Stimulated activated CD8-positive, alpha-beta memory T cell treated with anti-CD3 and anti-CD28 coated beads, Interleukin-7, amount 100 ng/mL, for 24 hours (primary cell): ENCODE results near the gene RRBP1.

ENCODE experiments used
- DNase-seq: peaks from one replicate; pipeline ENCODE4 v3.0.0-alpha.2; 2020; ENCODE audit warnings: low read depth

The RRBP1 gene

DNA sequence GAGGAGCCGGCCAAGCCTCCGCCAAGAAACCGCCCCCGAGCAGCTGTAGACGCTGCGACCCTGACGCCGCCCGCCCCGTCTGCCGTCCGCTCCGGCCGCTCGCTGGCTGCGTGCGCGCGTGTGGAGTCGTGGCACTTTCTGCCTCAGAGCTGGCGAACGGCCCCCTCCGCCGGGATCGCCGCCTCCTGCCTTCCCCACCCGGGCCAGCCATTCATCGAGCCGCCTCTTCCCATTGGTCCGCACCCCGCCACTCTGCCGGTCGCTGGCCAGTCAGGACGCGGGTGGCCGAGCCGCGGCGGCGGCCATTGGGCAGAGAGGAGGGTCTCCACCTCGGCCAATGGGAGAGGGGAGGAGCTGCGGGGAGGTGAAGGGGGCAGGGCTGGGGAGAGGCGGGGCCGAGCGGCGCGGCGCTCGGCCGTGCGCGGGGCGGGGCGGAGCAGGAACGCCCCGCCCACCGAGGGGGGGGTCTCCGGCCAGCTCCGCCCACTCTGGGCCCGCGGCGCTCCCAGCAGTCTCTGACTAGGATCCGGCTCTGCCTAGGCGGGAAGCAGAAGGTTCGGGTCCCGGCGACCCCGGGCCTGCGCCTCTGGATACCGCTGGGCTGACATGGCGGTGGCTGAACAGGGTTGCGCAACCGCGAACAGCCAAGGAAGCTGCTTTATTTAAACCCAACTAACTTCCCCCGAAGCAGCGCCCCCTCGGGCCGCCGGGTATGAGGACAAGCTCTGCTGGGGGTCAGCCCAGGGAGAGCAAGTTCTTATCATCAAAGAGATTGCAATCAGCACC lies at the start of gene RRBP1:
Gene RRBP1, minus strand, starts transcription at position 140 of the 786 bp plus-strand sequence. CDS start 21,735 bp downstream, outside the sequence.
- peak; percentile 83 for DNase-seq

DNA sequence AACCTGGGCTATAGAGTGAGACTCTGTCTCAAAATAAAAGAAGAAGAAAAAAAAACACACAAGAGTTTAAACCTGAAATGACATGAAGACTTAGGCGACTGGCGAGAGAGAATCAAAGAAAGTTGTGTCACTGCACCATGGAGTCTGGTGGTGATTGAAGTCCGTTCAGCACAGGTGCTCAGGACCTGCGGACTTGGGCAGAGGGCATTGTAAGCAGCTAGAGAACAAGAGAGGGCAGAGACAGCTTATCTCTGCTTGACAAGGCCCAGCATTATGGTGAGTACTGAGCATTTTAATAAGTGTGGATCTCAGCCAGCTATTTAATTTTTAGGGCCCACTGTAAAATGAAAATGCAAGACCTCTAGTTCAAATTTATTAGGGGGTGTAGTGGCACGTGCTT lies 49.2 kb upstream of the RRBP1 start:
- DNase-seq: no peak

- no peak for DNase-seq
Measured at GRCh38 chr20:17730071-17730470, 48.0 kb upstream of the RRBP1 start.

- no peak for DNase-seq
Measured at GRCh38 chr20:17728074-17728473, 46.0 kb upstream of the RRBP1 start.

DNA sequence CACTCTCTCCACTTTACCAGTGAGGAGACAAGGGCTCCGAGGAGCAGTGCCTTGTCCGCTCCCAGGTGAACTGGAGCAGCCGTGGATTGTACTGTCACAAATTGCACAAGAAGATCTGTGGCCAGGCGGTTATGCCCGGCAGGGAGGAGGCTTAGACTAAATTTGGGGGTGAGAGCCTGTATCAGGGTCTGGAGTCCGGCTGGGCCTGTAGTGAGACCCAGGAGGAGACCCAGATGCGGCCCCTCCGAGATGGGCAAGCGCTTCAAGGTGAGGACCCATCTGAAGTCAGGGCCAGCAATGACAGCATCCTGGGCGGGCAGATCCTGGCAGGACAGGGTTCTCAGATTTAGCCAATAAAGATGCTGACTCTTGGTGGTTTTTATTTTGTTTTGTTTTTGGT lies 45.3 kb upstream of the RRBP1 start:
- DNase-seq: no peak

DNA sequence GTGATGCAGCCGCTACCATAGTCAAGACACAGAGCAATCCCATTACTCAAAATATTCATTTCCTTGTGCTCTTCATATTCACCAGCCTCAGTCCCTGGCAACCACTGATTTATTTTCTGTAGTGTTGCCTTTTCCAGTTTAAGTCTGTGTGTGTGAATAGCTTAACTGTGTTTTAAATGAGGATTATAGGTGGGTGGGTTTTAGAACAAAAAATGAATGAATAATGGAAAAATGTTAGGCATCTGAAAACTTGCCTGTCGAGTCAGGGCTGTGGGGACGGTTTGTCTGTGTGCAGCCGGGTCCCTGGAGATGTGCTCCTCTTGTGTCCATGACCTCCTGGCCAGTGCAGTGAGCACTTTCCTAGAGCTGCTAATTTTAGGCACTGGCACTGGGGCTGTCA lies 44.9 kb upstream of the RRBP1 start:
- no peak for DNase-seq

- DNase-seq: no peak
Measured at GRCh38 chr20:17725094-17725835, 43.2 kb upstream of the RRBP1 start.

DNA sequence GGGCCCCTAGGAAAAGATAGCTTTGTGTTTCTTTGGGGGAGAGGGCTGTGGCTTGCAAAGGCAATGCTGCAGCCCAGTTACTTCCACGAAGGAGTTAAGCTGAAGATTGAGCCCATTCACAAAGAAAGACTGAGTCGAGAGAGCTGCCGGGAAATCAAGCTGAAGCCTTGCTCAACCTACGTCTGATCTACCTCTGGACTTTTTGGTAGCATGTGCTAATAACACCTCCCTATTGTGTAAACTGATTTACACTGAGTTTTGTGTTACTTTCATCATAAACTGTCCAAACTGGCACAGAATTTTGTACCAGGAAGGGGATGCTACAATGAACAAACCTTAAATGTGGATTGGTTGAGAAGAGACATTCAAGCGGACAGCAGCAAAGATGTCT lies 41.3 kb upstream of the RRBP1 start:
- no peak for DNase-seq

DNA sequence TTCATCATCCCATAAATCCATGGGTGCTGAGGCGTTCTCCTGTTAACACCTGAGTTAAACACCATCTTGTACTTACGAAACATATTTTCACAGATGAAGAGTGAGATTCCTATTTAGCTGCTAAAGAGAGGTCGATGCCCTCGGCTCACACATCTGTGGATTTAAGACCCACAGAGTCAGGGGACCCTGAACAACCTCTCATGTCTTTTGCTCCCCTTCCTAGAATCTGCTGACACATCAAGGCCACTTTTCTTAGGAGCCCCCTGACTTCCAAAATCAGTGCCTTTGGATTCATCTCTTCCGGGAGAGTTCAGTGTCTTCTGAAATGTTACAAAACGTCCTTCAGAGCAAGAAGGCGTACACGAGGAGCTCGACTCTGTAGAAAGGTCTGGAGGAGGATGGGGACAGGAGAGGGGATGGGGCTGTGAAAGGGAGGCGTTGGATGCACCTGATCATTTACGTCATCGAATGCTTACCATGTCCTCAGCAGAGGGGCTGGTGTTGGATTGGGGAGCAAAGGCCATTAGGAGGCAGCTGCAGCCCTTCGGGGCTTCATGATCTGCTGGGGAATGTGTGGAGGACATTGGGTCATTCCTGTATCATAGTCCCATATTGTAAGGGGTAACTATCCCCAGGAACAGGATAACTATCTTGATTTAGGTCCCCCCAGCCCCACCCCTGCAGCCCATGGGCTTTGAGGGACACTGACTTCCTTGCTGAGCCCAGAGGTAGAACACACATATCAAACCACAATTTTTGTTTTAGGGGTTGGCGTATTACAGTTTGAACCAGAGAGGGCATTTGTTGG lies 40.7 kb upstream of the RRBP1 start:
- DNase-seq: no peak

GRCh38 chr20:17721802-17722486 lies 39.9 kb upstream of the RRBP1 start:
- DNase-seq: no peak

DNA sequence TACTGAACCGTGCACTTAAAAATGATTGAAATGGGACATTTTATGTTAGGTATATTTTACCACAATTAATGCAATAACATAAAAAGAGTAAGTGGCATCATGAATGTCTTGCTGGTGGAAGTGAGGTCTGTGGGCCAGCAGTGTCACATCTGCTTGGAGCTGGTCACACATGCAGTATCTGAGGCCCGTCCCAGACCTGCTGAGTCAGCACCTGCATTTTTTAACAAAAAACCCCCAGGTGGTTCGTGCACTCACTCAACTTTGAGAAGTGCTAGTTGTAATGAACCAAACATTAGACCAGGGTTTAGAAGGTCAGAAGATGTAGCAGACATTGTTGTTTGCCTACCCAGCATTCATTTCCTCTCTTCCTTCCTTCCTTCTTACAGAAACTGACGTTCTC lies 38.7 kb upstream of the RRBP1 start:
- no peak for DNase-seq

DNA sequence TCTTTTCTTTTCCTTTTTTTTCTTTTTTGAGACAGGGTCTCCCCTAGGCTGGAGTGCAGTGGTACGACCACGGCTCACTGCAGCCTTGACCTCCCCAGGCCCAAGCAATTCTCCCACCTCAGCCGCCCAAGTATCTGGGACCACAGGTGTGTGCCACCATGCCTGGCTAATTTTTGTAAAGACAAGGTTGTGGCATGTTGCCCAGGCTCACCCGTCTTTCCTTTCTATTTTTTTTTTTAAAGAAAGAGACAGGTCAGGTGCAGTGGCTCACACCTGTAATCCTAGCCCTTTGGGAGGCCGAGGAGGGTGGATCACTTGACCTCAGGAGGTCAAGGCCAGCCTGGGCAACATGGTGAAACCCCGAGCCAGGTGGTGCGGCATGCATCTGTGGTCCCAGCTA lies 34.3 kb upstream of the RRBP1 start:
- no peak for DNase-seq

DNA sequence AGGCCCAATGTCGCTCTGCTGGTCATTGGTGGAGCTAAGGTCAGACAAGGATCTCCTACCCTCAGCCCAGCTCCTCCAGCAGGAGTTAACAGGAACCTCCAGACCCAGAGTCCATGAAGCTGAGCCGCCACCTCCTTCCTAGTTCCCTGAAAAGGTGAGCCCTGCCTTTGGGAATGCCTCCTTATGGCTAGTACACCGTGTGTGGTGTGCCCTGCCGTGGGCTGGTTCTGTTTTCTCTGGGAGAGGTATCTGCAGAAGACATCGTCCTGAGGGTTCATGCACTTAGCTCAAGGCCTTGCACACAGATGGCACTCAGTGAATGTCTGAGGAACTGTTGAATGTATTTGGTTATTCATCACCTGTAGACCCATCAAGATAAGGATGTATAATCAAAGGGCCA lies 33.0 kb upstream of the RRBP1 start:
- no peak for DNase-seq

- DNase-seq: no peak
Measured at GRCh38 chr20:17714597-17714996, 32.6 kb upstream of the RRBP1 start.

DNA sequence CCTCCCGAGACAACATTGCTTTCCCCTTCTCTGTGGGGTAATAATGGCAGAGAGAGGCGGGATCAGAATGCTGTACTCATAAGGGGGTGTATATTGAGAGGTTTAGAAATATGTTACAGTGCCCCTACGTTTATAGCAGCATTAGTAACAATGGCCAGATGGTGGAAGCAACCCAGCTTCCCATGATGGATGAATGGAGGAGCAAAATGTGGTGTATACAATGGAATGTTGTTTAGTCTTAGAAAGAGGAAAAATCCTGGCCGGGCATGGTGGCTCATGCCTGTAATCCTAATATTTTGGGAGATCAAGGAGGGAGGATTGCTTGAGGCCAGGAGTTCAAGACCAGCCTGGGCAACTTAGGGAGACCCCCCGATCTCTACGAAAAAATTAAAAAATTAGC lies 30.7 kb upstream of the RRBP1 start:
- no peak for DNase-seq

- no peak for DNase-seq
Measured at GRCh38 chr20:17712201-17712600, 30.2 kb upstream of the RRBP1 start.

- DNase-seq: no peak
Measured at GRCh38 chr20:17711267-17711627, 29.2 kb upstream of the RRBP1 start.

- DNase-seq: no peak
Measured at GRCh38 chr20:17710379-17711266, 28.6 kb upstream of the RRBP1 start.

GRCh38 chr20:17709361-17710293 lies 27.6 kb upstream of the RRBP1 start:
- no peak for DNase-seq
